Right atrium auricular region (tissue), 2 donors: ENCODE data around the gene CD300A. TPM values are rescaled to one million over a fixed set of nuclear protein-coding genes. Genes with fewer than 3 reads are reported as not detected.

Experiments used
- DNase-seq: peaks from one replicate; pipeline ENCODE4 v3.0.0-alpha.2; 2019; ENCODE audit warnings: low spot score
- H3K27ac ChIP-seq, 2 donors: fragments of 200-600 bp; sonication (generic); 1 replicate in 1 of 2; 2 replicates in 1 of 2; pipeline ENCODE4 v1.5.1; 2016 to 2019
- H3K27me3 ChIP-seq, 2 donors: fragments of 200-600 bp; sonication (generic); one replicate each; pipeline versions ENCODE4 v1.5.1 to v1.6.0; 2017 to 2019
- H3K36me3 ChIP-seq: fragments of 200-600 bp; sonication (generic); one replicate; pipeline ENCODE4 v1.5.1; 2016
- H3K4me1 ChIP-seq, 2 donors: fragments of 200-600 bp; sonication (generic); one replicate each; pipeline versions ENCODE4 v1.5.1 to v1.6.0; 2017 to 2019
- H3K4me3 ChIP-seq, 2 donors: fragments of 200-600 bp; sonication (generic); 1 replicate in 1 of 2; 2 replicates in 1 of 2; pipeline ENCODE4 v1.5.1; 2017 to 2019; ENCODE audit warnings: mild to moderate bottlenecking in 1 of 2, moderate library complexity in 1 of 2
- H3K9me3 ChIP-seq, 2 donors: fragments of 200-600 bp; sonication (generic); one replicate each; pipeline ENCODE4 v1.5.1; 2019
- total RNA-seq, 2 donors: library from RNA; depleted of rRNA; stranded (reverse); fragments of >200 nt; gene quantifications; one replicate each; pipeline ENCODE4 v1.1.0, GENCODE V29; 2016
- TF ChIP-seq, protein P1 (sequence below), 2 donors: fragments of 200-600 bp; sonication (generic); IDR thresholded peaks; one replicate each; pipeline ENCODE4 v1.5.1; 2019; ENCODE audit warnings: antibody characterized with exemption in 2 of 2

The CD300A gene
- total RNA-seq, 2 donors from 2014 or later = 2.0 to 7.8 TPM

DNA sequence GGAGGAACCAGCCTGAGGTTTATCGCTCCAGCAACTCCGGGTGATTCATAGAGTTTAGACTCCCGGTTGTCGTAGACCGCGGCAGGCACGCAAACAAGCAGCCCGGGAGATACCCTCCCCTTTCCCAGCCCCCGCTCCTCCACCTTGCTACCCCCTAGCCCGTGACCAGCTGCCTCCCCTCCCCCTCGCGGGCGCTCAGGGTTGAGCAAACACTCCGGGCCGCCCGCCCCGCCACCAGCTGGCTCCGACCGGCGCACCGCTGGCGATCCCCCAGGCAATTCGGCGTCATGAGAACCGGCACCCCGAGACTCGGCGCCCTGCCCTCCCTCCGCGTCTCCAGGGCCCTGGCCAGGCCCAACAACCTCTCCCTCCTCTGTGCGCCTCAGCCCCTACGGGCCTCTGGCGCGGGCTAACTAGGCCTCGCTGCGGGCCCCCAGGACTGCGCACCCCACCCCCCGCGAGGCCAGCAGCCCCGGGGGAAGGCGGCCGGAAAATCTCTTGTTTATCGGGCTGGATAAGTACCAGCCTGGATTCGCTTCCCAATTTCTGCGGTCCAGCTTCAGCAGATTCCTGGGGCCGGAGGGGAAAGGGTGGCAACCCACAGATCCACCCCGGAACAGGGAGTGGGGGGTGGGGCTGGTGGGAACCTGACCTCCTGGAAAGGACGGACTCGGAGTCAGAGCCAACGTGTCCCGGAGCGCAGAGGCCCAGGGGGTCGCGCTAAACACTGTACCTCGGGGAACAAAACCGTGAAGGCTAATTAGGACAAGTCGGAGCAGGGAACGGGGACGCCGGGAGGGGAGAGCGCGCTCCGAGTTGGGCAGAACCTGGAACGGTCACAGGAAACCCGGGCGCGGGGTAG, 35.5 kb upstream of the CD300A start:
- H3K4me1 ChIP-seq = peaks cover 0 to 59% of the 10 kb centered on the region in 2 donors
- peak overlapping the region; percentile 55 to 68 for H3K4me3 ChIP-seq
- no peaks in the 10 kb centered on the region for H3K9me3 ChIP-seq
- peak overlapping the region; percentile 96 to 97 for H3K27ac ChIP-seq
- TF ChIP-seq, protein P1, sequence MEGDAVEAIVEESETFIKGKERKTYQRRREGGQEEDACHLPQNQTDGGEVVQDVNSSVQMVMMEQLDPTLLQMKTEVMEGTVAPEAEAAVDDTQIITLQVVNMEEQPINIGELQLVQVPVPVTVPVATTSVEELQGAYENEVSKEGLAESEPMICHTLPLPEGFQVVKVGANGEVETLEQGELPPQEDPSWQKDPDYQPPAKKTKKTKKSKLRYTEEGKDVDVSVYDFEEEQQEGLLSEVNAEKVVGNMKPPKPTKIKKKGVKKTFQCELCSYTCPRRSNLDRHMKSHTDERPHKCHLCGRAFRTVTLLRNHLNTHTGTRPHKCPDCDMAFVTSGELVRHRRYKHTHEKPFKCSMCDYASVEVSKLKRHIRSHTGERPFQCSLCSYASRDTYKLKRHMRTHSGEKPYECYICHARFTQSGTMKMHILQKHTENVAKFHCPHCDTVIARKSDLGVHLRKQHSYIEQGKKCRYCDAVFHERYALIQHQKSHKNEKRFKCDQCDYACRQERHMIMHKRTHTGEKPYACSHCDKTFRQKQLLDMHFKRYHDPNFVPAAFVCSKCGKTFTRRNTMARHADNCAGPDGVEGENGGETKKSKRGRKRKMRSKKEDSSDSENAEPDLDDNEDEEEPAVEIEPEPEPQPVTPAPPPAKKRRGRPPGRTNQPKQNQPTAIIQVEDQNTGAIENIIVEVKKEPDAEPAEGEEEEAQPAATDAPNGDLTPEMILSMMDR (IDR thresholded peaks at IDR 0.05) = no peak
- H3K36me3 ChIP-seq = no peaks in the 10 kb centered on the region
- no peaks in the 10 kb centered on the region for H3K27me3 ChIP-seq
- peak; percentile 76 for DNase-seq

DNA sequence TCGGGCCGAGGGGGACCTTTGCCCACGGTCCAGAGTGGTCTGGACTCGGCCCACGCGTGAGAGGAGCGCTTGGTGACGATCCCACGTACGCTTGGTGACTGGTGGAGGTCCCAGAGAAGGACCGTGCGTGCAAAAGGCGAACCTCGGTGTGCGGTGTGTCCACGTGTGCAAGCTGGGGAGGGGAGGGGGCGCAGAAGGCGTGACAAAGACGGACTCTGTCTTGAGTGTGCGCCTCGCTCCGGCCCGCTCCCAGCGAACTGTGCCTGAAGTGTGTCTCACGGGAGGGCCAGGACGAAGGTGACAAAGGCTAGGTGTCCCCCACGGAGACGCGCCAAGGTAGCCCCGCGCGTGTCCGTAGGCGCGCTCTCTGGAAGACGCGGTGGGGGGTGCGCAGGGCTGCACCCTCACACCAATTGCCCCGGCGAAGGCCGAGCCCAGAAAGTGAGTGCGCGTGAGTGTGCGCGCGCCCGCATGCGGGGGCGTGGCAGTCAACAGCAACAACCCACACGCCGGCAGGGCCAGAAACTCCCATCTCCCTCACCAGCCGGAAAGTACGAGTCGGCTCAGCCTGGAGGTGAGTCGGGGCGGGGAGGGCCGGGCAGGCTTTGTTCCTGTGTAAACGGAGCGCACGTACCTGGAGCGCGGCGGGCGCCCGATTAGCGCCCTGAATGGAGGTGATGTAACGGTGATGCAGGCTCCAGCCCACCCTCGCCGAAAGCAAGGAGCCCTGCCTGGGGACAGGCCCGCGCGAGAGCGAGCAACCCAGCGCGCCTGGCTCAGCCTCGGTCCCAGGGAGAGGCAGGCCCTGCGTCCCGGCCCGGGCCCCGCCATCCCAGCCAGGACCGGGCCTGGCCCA, 34.6 kb upstream of the CD300A start, which contains the start of gene GPRC5C:
Gene GPRC5C (plus strand): TSS at position 521 of the 856 bp plus-strand sequence. CDS start 7,689 bp downstream, outside the sequence.
- Histone ChIP-seq H3K4me1 (peaks cover 0 to 60% of the 10 kb centered on the region in 2 donors), H3K36me3 (no peaks in the 10 kb centered on the region), H3K27ac (peak within 1 kb of the TSS; percentile 96 to 97), H3K9me3 (no peaks in the 10 kb centered on the region), H3K27me3 (no peaks in the 10 kb centered on the region), H3K4me3 (peak within 1 kb of the TSS; percentile 55 to 68)
- TF ChIP-seq, protein P1 (IDR thresholded peaks at IDR 0.05) = no peak
- peak; percentile 77 for DNase-seq

DNA sequence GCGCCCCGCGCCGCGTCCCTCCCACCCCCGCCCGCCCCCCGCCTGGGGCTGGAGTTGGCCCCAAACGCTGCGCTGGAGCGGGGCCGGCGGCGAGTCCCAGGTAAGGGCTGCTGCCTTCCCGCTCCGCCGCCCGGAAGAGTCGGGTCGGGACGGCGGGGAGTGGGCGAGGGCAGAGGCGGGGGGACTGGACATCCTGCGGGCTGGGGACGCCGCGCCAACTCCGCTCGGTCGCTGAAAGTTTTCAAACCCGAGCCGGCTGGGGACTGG, 34.1 kb upstream of the CD300A start:
- TF ChIP-seq, protein P1 (IDR thresholded peaks at IDR 0.05) = no peak
- H3K27ac ChIP-seq = peak overlapping the region; percentile 96 to 97
- peak overlapping the region; percentile 55 to 68 for H3K4me3 ChIP-seq
- DNase-seq = no peak
- no peaks in the 10 kb centered on the region for H3K27me3 ChIP-seq
- no peaks in the 10 kb centered on the region for H3K36me3 ChIP-seq
- peaks cover 0 to 54% of the 10 kb centered on the region in 2 donors for H3K4me1 ChIP-seq
- H3K9me3 ChIP-seq = peaks cover 0 to 2% of the 10 kb centered on the region in 2 donors

DNA sequence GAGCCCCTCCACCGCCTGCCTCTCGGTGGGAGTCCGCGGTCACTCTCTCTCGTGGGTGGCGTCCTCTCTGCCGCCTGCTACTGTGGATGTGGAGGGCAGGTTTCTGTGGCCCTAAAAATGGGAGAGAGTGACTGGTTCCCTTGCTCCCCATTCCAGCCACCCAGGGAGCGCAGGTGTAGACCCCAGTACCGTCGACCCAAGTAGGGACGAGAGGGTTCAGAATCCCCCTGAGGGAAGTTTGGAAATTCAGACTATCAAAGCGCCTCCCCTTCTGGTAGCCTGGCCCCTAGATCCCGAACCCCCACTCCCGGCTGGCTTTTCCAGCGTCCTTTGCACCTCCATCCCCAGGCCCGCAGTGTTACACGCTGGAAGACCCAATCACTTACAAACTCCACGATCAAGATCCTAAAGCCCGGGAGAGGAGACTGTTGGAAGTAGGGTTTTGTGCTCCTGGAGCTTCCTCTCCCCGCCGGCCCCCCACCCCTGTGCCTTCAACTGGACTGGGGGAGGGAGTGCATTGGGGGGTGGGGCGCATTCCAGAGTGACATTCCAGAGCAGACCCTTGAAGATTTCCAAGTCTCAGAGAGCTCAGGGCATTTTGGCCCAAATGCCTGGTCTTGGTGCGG, 33.6 kb upstream of the CD300A start:
- no peaks in the 10 kb centered on the region for H3K27me3 ChIP-seq
- H3K9me3 ChIP-seq = peaks cover 0 to 7% of the 10 kb centered on the region in 2 donors
- H3K4me3 ChIP-seq = peak overlapping the region; percentile 55 to 68
- no peak for DNase-seq
- TF ChIP-seq, protein P1 (IDR thresholded peaks at IDR 0.05) = no peak
- H3K36me3 ChIP-seq = no peaks in the 10 kb centered on the region
- H3K27ac ChIP-seq = peak overlapping the region; percentile 96 to 97
- H3K4me1 ChIP-seq = peaks cover 0 to 49% of the 10 kb centered on the region in 2 donors

DNA sequence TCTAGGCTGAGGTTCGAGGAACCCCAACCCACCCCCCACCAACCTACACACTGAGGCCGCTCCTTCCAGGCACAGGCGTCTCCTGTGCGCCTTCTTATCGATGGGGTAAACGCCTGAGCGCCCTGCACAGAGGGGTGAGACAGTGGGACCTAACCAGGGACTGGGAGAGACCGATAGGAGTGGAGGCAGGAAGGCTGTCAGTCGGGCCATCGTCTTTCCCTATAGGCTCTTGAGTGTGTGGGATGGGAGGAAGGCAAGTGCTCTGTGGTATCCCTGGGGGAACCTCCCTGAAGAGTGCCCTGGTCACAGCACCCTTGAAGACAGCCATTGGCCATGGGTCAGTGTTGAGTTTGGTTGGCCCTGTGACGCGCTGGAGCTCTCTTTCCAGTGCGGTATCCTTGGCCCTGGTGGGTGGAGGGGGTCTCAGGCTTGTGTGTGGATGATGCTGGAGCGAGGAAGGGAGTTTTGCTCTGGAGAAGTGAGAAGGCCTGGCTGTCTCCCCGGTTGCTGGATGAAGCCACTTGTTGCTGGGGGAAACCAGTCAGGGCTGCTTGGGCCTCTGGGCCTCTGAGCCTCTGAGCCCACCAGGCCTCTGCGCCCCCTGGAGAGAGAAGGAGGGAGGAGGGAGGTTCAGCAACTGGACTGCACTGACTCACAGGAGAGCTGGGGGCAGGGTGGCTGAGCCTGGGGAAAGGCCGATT, 32.9 kb upstream of the CD300A start:
- Histone ChIP-seq H3K27me3 (no peaks in the 10 kb centered on the region), H3K36me3 (no peaks in the 10 kb centered on the region), H3K4me3 (peak overlapping the region; percentile 55 to 68), H3K27ac (peak overlapping the region; percentile 96 to 97), H3K9me3 (peaks cover 0 to 9% of the 10 kb centered on the region in 2 donors), H3K4me1 (peaks cover 0 to 47% of the 10 kb centered on the region in 2 donors)
- TF ChIP-seq, protein P1 (IDR thresholded peaks at IDR 0.05) = no peak
- DNase-seq = no peak
